ENCODE results near the gene PIGBOS1. TPM values are rescaled to one million over a fixed set of nuclear protein-coding genes. Genes with fewer than 3 reads are reported as not detected.

Gene PIGBOS1
- 7.6 TPM for total RNA-seq
- long read RNA-seq, partial matches to known transcripts = 0 of 3 reads
- long read RNA-seq, other reads (novel, unspliced or antisense) = 0 of 3 reads

GRCh38 chr15:55318588-55319494 is at the start of gene PIGBOS1, which contains the start of gene PIGB:
Gene PIGBOS1, minus strand, starts transcription at chr15:55319123. Its CDS starts 1,331 bp downstream, at chr15:55317792.
Gene PIGB, plus strand, starts transcription at chr15:55319222. Its CDS starts 29 bp downstream, at chr15:55319251.
- Histone ChIP-seq H3K36me3 (peaks cover 2% of the 10 kb centered on the region), H3K4me3 (peak within 1 kb of the TSS; percentile 80), H3K27ac (replicated peaks) (peak within 1 kb of the TSS; percentile 88), H3K9me3 (replicated peaks) (no peaks in the 10 kb centered on the region), H3K27me3 (ENCODE audit: low read depth) (no peaks in the 10 kb centered on the region), H3K4me1 (peaks cover 50% of the 10 kb centered on the region)
- peak; percentile 34 for TF ChIP-seq CTCF (IDR thresholded peaks at IDR 0.05; ENCODE audit: borderline replicate concordance)
- intact Hi-C loops (cut with micrococcal nuclease) = no loop called here
- peak; percentile 85 for DNase-seq

- intact Hi-C loops (cut with micrococcal nuclease) = no loop called here
- H3K9me3 ChIP-seq (replicated peaks) = no peaks in the 10 kb centered on the region
- H3K36me3 ChIP-seq = peaks cover 64% of the 10 kb centered on the region
- no peak overlapping the region for H3K27ac ChIP-seq (replicated peaks)
- DNase-seq = no peak
- H3K4me3 ChIP-seq = no peak overlapping the region
- H3K27me3 ChIP-seq (ENCODE audit: low read depth) = no peaks in the 10 kb centered on the region
- no peaks in the 10 kb centered on the region for H3K4me1 ChIP-seq
- TF ChIP-seq CTCF (IDR thresholded peaks at IDR 0.05; ENCODE audit: borderline replicate concordance) = no peak
These were observed 48.1 kb upstream of the PIGBOS1 start for GRCh38 chr15:55366981-55367380.

GRCh38 chr15:55362641-55363040 is 43.7 kb upstream of the PIGBOS1 start:
- Histone ChIP-seq H3K27me3 (ENCODE audit: low read depth) (no peaks in the 10 kb centered on the region), H3K4me1 (no peaks in the 10 kb centered on the region), H3K27ac (replicated peaks) (no peak overlapping the region), H3K4me3 (no peak overlapping the region), H3K36me3 (peaks cover 59% of the 10 kb centered on the region), H3K9me3 (replicated peaks) (no peaks in the 10 kb centered on the region)
- TF ChIP-seq CTCF (IDR thresholded peaks at IDR 0.05; ENCODE audit: borderline replicate concordance) = no peak
- intact Hi-C loops (cut with micrococcal nuclease) = no loop called here
- DNase-seq = no peak

- Histone ChIP-seq H3K27me3 (ENCODE audit: low read depth) (no peaks in the 10 kb centered on the region), H3K4me1 (no peaks in the 10 kb centered on the region), H3K36me3 (peaks cover 59% of the 10 kb centered on the region), H3K9me3 (replicated peaks) (no peaks in the 10 kb centered on the region), H3K27ac (replicated peaks) (no peak overlapping the region), H3K4me3 (no peak overlapping the region)
- intact Hi-C loops (cut with micrococcal nuclease) = no loop called here
- no peak for TF ChIP-seq CTCF (IDR thresholded peaks at IDR 0.05; ENCODE audit: borderline replicate concordance)
- no peak for DNase-seq
These were observed 42.1 kb upstream of the PIGBOS1 start for GRCh38 chr15:55361048-55361447.

- Histone ChIP-seq H3K27ac (replicated peaks) (no peak overlapping the region), H3K36me3 (peaks cover 64% of the 10 kb centered on the region), H3K4me3 (no peak overlapping the region), H3K27me3 (ENCODE audit: low read depth) (no peaks in the 10 kb centered on the region), H3K9me3 (replicated peaks) (no peaks in the 10 kb centered on the region), H3K4me1 (no peaks in the 10 kb centered on the region)
- no peak for TF ChIP-seq CTCF (IDR thresholded peaks at IDR 0.05; ENCODE audit: borderline replicate concordance)
- intact Hi-C loops (cut with micrococcal nuclease) = no loop called here
- no peak for DNase-seq
These were observed 41.3 kb upstream of the PIGBOS1 start for GRCh38 chr15:55360256-55360655.
